Measurements from ENCODE around the gene GDF15.

DNA sequence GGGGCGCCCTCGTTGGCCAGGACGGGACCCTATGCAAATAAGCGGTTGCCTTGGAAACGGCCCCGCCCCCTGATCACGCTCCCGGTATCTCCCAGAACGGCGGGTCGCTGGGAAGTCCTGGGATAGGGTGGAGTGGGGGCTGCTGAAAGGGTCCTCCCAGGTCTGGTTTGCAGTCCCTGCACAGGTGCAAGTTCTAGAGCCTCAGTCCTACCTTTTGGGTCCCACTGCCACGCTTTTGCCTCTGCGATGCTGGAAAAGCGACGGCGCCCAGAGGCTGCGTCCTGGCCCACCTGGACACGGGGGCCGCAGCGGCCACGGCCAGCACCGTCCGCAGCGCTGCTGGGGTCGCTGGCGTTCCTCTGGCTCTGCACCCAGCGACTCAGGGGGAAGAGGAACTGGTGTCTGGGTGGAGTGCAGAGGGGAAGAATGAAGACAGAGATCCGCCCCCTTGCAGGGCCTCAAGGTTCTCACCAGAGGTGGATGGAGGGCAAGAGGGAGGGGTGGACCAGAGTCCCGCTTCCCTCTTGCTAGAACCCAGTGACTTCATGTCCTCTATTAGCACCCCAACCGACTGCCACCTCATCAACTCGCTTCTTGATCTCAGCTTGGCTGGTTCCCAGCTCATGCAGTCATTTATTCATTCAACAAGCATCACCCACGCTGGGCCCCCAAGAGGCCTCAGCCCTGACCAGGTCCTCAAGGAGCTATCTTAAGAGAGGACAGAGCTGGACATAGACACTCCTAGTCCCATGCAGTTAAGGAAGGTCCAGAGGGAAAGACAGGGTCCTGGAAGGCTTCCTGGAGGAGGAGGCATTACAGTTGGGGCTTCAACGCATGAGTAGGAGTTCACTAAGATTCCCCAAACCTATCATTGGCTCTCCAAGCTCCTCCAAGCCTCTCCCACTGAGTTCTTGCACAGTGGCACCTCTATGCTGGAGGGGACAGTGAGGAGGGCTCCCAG is 11.6 kb downstream of the GDF15 start, which contains the start of gene LRRC25:
- TF ChIP-seq, protein P1, sequence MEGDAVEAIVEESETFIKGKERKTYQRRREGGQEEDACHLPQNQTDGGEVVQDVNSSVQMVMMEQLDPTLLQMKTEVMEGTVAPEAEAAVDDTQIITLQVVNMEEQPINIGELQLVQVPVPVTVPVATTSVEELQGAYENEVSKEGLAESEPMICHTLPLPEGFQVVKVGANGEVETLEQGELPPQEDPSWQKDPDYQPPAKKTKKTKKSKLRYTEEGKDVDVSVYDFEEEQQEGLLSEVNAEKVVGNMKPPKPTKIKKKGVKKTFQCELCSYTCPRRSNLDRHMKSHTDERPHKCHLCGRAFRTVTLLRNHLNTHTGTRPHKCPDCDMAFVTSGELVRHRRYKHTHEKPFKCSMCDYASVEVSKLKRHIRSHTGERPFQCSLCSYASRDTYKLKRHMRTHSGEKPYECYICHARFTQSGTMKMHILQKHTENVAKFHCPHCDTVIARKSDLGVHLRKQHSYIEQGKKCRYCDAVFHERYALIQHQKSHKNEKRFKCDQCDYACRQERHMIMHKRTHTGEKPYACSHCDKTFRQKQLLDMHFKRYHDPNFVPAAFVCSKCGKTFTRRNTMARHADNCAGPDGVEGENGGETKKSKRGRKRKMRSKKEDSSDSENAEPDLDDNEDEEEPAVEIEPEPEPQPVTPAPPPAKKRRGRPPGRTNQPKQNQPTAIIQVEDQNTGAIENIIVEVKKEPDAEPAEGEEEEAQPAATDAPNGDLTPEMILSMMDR (IDR thresholded peaks at IDR 0.05; ENCODE audit: poor library complexity, severe bottlenecking) = no peak
- TF ChIP-seq EP300 (conservative IDR thresholded peaks at IDR 0.05; ENCODE audit: poor library complexity, severe bottlenecking) (no peak), EZH2 (IDR thresholded peaks at IDR 0.05; ENCODE audit: borderline replicate concordance, insufficient read depth, low read length, poor library complexity, severe bottlenecking) (no peak), RAD21 (conservative IDR thresholded peaks at IDR 0.05) (no peak), SMC3 (conservative IDR thresholded peaks at IDR 0.05; ENCODE audit: poor library complexity) (no peak), POLR2AphosphoS5 (IDR thresholded peaks at IDR 0.05) (no peak)
- TF ChIP-seq, protein P2, sequence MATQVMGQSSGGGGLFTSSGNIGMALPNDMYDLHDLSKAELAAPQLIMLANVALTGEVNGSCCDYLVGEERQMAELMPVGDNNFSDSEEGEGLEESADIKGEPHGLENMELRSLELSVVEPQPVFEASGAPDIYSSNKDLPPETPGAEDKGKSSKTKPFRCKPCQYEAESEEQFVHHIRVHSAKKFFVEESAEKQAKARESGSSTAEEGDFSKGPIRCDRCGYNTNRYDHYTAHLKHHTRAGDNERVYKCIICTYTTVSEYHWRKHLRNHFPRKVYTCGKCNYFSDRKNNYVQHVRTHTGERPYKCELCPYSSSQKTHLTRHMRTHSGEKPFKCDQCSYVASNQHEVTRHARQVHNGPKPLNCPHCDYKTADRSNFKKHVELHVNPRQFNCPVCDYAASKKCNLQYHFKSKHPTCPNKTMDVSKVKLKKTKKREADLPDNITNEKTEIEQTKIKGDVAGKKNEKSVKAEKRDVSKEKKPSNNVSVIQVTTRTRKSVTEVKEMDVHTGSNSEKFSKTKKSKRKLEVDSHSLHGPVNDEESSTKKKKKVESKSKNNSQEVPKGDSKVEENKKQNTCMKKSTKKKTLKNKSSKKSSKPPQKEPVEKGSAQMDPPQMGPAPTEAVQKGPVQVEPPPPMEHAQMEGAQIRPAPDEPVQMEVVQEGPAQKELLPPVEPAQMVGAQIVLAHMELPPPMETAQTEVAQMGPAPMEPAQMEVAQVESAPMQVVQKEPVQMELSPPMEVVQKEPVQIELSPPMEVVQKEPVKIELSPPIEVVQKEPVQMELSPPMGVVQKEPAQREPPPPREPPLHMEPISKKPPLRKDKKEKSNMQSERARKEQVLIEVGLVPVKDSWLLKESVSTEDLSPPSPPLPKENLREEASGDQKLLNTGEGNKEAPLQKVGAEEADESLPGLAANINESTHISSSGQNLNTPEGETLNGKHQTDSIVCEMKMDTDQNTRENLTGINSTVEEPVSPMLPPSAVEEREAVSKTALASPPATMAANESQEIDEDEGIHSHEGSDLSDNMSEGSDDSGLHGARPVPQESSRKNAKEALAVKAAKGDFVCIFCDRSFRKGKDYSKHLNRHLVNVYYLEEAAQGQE (IDR thresholded peaks at IDR 0.05; ENCODE audit: borderline replicate concordance) = no peak
